Activated gamma-delta T cell (primary cell): ENCODE data around the gene BRIP1.
"Not testable (repeated sequence)": the region's sequence is repeated elsewhere in the genome, so short reads cannot be mapped to it uniquely, and the experiment has no call there.

Experiments
- DNase-seq: peaks from one replicate; lab custom pipeline; 2025; lab: John Stamatoyannopoulos, UW
- total RNA-seq, 2 donors: gene quantifications; one replicate each; lab custom pipeline; 2026; lab: John Stamatoyannopoulos, UW

The BRIP1 gene
- 7.2 to 12.0 reads per million in 2 donors for total RNA-seq

DNA sequence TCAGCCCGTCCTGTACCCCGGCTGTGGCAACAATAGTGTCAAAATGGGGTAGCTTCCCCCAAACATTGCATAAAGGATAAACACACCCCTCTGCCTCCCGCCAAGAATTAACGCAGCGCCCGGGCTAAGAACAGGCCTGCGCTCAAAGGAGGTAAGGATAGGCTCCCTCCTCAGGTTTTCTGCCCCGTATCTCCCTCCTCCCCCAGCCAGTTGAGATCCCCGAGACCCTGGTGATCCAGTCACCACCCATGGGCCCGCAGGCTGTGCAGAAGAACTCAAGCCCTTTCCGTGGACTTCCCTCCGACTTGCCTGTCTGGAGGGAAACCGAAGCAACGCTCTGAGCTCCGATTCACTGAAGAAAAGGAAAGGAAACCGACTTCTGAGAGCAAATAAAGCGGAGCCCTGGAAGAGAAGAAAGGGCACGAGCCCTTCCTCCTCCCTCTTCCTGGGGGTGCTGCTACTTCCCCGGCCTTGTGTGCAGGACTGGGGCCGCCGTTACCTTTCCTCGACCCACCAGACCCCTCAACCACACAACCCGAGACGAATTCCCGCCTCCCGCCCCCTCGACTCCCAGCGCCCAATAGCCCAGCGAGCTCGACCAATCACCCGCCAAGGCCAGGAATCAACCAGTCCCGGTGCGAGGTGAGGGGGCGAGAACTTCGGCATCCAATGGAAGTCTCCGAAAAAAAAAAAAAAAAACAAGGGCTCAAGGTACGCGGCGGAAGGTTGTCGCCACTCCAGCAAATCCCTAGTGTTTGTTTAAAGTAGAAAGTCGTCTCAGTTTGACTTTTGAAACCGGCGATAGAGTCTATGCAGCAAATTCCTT is at the start of gene BRIP1:
BRIP1 (minus strand) TSS at position 554 of the 826 bp plus-strand sequence. CDS start 1,989 bp downstream, outside the sequence.
- peak; percentile 69 for DNase-seq

DNA sequence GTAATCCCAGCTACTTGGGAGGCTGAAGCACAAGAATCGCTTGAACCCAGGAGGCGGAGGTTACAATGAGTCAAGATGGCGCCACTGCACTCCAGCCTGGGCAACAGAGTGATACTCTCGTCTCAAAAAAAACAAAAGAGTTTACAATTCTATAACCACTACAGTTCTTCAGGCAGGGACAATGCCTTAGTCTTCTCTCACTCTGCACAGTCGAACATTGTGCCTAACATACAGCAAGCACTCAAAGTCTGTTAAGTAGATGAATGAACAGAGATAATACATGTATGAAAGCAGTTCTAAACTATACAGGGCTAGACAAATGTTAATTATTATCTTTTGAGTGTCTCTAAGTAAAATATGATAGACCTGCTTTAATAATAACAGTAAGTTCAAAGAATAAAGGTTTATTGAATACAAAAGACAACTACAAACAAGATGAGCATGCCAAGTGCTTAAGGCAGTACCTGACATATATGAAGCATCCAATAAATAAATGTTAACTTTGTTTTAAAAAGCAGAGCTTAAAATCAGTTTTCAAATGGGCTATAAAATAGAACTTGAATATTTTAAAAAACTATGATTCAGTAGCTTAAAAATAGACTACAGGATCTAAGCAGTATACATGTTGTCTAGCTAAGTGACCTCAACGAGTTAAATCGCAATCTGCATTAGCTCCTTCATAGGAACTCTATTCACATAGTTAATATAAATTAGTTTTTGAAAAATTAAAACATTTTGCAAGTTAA is 45.1 kb upstream of the BRIP1 start:
- no peak for DNase-seq

DNA sequence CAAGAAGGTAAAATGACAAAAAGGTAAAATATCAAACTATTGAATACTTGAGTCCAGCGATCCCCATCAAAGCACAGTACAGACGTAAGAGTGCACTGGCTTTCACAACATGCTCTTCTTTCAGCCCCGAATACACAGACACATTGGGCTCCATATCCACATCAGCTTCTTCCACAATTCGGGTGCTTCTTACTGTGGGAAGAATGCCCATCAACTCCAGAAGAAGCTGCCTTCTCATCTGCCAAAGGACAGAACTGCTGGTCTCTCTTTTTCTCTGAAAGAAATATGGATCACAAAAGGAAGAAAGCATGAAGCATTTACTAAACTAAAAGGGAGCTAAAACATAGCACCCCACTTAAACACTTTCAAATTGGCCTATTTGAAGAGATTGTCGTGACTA is 44.0 kb upstream of the BRIP1 start:
- no peak for DNase-seq

DNA sequence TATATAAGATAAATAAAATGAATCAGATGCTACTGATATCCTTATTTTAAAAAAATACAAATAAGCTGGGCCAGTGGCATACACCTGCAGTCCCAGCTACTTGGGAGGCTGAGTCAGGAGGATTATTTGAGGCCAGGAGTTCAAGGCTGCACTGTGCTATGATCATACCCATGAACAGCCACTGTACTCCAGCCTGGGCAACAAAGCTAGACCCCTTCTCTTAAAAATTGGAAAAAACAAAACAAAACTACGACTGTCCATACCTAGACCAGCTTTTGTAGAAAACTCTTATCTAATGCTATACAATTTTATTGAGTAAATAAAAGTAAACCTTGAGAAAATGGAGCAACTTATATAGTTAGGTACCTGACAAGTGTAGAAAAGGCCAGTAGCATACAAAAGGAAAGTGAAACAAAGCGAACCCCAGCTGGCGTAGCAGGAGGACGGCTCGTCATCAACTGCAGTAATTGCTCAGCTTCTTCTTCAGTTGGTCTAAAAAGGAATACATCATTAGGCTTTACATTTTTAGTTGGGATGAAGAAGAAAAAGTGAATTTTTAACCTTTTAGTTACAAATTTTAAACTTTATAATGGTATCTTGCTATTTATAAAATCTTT is 40.9 kb upstream of the BRIP1 start:
- DNase-seq, result no peak

DNA sequence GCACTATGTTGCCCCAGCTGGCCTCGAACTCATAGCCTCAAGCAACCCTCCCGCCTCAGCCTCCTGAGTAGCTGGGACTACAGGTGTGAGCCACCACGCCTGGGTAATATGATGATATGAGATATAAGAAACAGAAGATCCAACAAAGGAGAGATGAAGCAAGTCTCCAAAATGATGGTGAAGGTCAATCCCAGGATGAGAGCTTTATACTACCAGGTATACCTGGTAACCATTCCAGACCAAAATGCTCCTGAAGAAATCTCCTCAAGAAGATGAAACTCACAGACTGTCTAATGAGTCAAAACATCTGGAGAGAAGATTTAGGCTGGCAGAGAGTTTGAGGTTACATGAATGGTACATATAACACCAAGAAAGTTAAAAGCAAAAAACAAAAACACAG is 39.9 kb upstream of the BRIP1 start:
- no peak for DNase-seq

DNA sequence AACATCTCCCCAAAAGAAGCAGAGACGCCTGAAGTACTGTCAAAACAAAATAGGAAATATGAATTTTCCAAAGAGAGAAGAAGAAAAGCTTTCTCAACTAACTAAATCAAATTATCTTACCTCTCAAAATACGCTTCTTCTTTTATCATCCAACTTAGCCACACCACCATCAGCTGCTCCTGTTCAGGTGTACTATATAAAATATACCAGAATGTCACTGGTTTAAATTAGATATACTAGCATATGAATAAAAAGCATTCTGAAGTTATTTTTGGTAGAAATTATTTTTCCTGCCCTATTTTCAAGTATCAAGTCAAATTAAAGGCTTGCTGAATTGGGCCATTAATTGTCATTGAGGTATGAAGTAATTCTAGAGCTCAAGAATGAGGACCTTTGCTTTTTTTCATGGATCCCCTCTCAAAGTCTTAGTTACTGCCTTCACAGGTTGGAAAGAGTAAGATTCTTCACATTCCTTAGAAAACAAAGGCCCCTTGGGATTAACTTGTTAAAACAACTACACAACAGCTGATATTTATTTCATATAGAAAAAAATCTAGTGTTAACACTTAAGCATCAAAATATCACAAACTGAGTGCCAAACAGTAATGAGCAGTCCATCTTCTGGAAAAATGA is 34.3 kb upstream of the BRIP1 start:
- no peak for DNase-seq

DNA sequence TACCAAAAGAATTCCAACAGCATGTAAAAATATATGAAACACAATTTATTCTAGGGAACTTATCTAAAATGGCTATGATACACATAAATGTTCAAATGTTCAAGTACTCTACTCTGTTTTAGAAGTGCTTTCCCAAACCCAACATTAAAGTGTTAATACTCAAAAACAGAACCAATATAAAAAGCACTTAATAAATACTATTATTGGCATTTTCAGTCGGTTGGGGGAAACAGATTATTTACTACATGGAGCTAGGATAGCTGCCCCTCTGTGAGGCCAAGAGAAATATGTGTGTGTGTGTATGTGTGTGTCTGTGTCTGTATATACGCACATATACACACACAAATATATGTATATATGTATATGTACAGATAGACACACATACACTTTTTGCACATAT is 32.1 kb upstream of the BRIP1 start:
- no peak for DNase-seq

DNA sequence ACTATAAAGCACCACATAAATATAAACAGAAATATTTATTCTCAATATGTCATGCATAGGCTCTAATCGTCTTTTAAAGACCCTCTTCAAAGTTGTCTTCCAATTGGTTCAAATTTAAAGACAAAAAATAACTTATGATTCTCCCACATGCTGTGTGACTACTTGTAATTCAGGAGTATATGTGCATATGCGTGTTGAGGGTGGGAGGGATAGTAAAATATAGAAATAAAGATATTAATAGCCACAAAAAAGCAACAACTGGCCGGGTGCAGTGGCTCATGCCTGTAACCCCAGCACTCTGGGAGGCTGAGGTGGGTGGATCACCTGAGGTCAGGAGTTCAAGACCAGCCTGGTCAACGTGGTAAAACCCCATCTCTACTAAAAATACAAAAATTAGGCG is 31.0 kb upstream of the BRIP1 start:
- DNase-seq, result not testable (repeated sequence)

DNA sequence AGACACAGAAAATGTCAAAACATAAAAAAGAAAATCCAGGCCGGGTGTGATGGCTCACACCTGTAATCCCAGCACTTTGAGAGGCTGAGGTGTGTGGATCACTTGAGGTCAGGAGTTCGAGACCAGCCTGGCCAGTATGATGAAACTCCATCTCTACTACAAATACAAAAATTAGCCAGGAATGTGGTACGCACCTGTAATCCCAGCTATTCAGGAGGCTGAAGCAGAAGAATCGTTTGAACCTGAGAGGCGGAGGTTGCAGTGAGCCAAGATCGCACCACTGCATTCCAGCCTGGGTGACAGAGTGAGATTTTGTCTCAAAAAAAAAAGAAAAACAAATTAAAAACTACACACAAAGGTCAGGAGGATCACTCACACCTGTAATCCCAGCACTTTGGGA is 24.4 kb upstream of the BRIP1 start:
- not testable (repeated sequence) for DNase-seq

DNA sequence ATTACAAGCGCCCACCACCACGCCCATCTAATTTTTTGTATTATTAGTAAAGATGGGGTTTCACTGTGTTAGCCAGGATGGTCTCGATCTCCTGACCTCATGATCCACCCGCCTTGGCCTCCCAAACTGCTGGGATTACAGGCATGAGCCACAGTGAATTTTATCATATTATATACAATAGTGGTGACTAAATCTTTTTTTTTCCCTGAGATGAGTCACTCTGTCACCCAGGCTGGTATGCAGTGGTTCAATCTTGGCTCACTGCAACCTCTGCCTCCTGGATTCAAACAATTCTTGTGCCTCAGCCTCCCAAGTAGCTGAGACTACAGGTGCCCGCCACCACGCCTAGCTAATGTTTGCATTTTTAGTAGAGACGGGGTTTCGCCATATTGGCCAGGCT is 22.5 kb upstream of the BRIP1 start:
- not testable (repeated sequence) for DNase-seq

DNA sequence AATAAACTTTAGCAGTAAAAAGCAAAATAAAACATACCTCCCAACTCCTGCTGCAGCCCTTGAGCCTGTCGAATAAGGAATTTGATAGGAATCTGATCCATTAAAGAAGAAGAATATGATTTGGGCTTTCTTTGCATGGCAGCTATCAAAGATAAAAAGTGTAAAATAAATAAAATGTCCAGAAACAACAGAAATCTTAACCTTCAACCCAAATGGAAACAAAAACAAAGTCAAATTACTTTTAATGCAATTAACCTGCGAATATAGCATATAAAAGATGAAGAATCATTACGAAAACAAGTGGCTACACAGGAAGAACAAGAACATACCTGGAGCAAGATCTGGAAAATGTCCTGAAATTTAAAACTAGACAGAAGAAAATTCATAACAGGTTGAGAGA is 21.5 kb upstream of the BRIP1 start:
- DNase-seq, result no peak

DNA sequence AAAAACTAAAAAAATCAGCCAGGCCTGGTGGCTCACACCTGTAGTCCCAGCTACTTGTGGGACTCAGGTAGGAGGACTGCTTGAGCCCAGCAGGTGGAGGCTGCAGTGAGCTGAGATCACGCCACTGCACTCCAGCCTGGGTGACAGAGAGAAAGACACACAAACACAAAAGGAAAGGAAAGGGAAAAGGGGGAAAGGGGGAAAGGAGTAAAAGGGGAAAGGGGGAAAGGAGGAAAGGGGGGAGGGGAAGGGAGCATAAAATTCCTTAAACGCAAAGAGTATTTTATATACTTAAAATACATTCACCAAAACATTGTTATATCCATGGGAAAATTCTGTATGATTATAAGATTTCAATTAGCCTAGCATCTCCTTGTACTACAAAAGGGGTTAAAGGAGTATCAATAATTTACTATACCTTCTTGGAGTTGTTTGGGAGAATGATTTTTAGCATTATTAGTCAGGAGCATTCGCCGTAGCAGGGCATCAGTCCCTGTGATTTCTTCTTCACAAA is 17.3 kb upstream of the BRIP1 start:
- DNase-seq, result no peak

DNA sequence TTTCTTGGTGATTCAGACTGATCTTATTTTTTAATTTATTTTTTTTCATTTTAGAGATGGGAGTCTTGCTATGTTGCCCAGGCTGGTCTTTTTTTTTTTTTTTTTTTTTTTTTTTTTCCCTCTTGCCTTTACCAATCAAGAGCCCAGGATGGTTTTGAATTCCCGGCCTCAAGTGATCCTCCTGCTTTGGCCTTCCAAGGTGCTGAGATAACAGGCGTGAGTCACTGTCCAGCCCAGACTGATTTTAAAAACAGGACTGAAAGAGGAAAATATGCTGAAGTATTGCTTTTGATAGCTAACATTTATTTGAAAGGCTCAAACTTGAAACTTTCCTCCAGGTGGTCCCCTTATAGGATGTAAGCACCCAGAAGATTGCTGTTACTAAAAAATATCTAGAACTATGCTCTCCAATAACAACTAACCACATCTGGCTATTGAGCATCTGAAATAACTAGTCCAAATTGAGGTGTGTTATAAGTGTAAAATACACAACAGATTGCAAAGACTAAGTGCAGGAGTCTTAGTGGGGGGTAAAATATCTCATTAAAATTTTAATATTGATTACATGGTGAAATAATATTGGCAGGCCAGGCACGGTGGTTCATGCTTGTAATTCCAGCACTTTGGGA is 15.8 kb upstream of the BRIP1 start:
- no peak for DNase-seq

DNA sequence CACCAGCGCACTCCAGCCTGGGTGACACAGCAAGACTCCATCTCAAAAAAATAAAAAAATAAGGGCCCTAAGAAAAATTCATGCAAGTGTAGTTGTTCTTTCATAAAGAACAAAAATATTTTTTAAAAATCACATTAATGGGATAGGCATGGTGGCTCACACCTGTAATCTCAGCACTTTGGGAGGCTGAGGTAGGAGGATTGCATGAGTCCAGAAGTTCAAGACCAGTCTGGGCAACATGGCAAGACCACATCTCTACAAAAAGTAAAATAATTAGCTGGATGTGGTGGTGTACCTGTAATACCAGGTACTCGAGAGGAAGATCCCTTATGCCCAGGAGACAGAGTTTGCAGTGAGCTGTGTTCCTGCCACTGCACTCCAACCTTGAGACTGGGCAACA is 15.2 kb upstream of the BRIP1 start:
- no peak for DNase-seq

DNA sequence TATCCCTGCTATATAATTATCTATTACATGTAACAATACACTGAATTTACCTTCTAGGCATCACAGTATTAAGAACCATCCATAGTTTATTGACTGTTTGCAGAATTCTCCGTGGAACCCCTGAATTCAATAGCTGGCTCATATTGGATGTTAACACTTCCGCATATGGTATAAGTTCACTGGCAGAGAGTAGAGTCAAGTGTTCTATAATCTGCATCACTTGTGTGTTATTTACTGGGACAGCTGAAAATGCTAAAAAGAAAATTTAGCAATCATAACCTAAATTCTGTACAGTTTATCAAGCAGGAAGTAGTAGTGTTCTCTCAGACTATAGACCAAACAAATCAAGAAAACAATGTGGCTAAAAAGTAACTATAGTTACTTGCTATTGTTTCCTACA is 14.5 kb upstream of the BRIP1 start:
- no peak for DNase-seq

DNA sequence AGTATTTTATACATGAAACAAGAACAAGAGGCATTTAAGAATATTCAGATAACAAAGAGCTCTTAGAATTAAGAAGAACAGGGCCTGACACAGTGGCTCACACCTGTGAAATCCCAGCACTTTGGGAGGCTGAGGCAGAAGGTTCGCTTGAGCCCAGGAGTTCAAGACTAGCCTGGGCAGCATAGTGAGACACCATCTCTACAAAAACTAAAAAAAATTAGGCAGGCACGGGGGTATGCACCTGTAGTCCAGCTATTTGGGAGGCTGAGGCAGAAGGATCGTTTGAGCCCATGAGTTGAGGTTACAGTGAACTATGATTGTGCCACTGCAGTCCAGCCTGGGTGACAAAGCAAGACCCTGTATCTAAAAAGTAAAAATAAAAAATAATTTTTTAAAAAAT is 12.5 kb upstream of the BRIP1 start:
- DNase-seq, result no peak

DNA sequence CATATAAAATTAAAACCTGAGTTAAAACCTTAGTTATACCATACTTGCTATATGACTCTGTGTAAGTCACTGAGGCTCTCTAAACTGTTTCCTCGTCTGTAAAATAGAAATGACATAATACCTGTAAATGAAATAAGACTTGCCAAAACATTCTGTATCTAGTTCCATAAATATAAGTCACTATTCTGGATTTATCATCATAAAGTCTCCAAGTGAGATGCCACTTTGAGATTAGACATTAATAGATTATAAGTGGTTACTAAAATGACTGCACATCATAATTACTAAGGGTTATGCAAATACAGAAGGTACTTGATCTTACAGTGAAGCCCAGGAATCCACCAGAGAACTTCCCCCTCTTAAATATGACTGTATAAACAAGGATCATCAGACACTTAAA is 12.0 kb upstream of the BRIP1 start:
- no peak for DNase-seq

DNA sequence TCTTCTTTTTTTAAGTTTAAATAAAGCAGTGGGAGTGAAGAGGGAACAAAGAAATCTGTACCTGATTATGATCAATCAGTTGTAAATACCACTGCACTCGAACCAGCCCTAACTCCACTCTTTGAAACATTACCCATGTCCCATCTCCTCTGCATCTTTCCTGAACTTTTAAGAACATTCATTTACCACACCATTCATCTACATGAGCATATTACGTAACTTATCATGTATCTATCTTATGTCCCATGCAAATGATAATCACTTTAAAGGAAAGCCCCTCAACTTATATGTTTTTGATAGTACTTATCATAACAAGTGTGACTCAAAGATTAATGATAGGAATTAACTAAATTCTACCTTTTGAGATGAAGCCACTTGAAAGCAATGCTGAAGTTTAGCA is 10.7 kb upstream of the BRIP1 start:
- DNase-seq, result no peak

DNA sequence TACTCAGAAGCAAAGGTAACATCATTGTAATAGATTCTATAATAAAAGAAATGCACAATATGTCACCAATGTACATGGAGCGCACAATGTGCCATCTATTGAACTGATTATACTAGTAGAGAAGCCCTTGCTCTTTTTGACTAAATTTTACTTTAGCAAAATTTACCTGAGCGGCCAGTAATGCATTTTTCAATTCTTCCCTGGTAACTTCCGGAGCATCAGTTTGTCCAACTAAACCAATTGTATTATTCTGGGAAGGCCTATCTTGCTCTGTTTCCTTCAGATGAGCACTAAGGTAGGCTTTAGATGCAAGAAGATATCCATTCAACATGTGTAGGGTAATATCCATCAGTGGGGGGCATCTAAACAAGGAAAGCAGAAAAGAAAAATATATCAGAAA is 8.8 kb upstream of the BRIP1 start:
- no peak for DNase-seq

DNA sequence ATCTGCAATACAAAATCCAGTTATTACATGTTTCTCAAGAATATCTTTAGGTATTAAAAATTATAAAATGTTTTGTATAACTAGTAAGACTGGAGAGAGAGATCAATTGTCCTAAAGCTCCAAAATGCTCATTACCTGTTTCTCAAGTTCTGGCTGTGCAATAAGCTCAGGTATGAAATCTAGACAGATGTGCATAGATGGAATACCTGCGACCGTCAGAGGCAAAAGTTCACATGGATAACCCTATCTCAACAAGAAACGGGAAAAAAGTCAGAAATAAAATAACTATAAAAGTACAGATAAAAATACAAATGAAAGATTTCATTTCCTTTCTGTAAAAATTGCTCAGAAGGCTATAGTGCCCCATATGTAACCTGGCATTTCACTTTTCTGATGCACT is 5.8 kb upstream of the BRIP1 start:
- no peak for DNase-seq

DNA sequence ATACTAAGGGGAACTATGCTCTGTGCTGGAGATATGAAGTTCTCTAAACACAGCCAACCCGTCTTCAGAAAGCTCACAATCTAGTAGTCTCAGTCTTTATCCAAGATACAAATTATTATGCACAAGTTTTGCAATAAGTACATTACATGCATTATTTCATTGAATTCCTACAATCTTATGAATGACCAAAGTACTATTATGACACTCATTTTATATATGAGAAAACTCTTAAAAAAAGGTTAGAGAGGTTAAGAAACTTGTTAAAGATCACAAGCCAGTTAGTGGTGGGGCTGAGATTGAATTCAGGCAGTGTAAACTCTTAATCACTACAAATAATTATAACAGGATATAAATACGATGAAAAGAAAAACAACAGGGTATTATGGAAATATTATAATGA is 4.7 kb upstream of the BRIP1 start:
- DNase-seq, result no peak

DNA sequence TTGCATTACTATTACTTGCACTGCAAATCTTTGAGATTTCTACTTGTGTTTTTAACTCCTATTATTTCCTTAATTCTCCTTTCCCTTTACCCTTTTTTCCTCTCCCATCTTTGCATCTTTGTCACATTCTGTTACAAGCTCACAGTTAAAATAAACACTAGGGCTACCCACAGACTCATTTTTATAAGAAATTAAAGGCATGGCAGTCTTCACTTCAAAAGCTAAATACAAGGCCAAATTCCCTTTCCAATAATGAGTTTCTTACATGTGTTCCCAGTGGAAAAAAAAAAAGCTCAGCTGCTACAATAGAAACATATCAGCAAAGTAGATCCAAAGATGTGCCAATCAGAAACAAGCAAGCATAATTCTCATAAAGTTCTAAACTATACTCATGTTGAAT is 3.7 kb upstream of the BRIP1 start:
- DNase-seq, result no peak
